Common myeloid progenitor, CD34-positive (primary cell): ENCODE data around the gene ACAP1.

Experiments used
- CTCF ChIA-PET: fragments of 350-600 bp; sonication (Branson Sonifier 250); formaldehyde crosslinking; loops from one replicate; lab custom pipeline; 2021; ENCODE audit warnings: antibody characterized with exemption; lab: Charles Lee
- POLR2A ChIA-PET: fragments of 350-600 bp; sonication (Branson Sonifier 250); formaldehyde crosslinking; loops from one replicate; lab custom pipeline; 2021; ENCODE audit warnings: antibody characterized with exemption; lab: Charles Lee
- DNase-seq, 3 donors: peaks; one replicate each; pipeline versions ENCODE4 v3.0.0 to v3.0.0-alpha.2; 2013
- H3K27ac ChIP-seq, 2 experiments: 1 replicate in 1 of 2; 2 replicates in 1 of 2; pipeline ENCODE4 v1.7.0; 2013; ENCODE audit warnings: inconsistent platforms in 2 of 2, low read length in 2 of 2, mild to moderate bottlenecking in 2 of 2, low read depth in 1 of 2, moderate library complexity in 1 of 2; ENCODE audit not compliant: severe bottlenecking in 2 of 2, insufficient read depth in 1 of 2, poor library complexity in 1 of 2
- H3K27me3 ChIP-seq, 5 experiments: replicated peaks in 2 of 5; 1 replicate in 3 of 5; 2 replicates in 2 of 5; pipeline versions ENCODE4 v1.6.1 to v1.7.0; 2013; ENCODE audit warnings: low read length in 4 of 5, mild to moderate bottlenecking in 2 of 5, moderate library complexity in 2 of 5, inconsistent platforms in 1 of 5; ENCODE audit not compliant: insufficient read depth in 5 of 5, control insufficient read depth in 4 of 5
- H3K36me3 ChIP-seq, 4 experiments: 1 replicate in 2 of 4; 2 replicates in 2 of 4; pipeline versions ENCODE4 v1.6.1 to v1.7.0; 2013; ENCODE audit warnings: low read length in 3 of 4, control low read depth in 1 of 4, mild to moderate bottlenecking in 1 of 4; ENCODE audit not compliant: control insufficient read depth in 4 of 4, insufficient read depth in 4 of 4
- H3K4me1 ChIP-seq, 4 experiments: 1 replicate in 3 of 4; 2 replicates in 1 of 4; pipeline versions ENCODE4 v1.6.1 to v1.7.1; 2013; ENCODE audit warnings: low read length in 3 of 4, mild to moderate bottlenecking in 3 of 4, control low read depth in 1 of 4, inconsistent platforms in 1 of 4, moderate library complexity in 1 of 4; ENCODE audit not compliant: control insufficient read depth in 4 of 4, insufficient read depth in 4 of 4; ENCODE audit errors: control extremely low read depth in 1 of 4
- H3K4me3 ChIP-seq, 7 experiments: 1 replicate in 4 of 7; 2 replicates in 3 of 7; pipeline versions ENCODE4 v1.5.1 to v1.7.0; 2013; ENCODE audit warnings: mild to moderate bottlenecking in 7 of 7, low read length in 6 of 7, moderate library complexity in 6 of 7, inconsistent platforms in 2 of 7, low read depth in 2 of 7, control low read depth in 1 of 7; ENCODE audit not compliant: insufficient read depth in 4 of 7, control insufficient read depth in 1 of 7; ENCODE audit errors: extremely low read depth in 1 of 7
- H3K9me3 ChIP-seq, 5 experiments: 1 replicate in 4 of 5; 2 replicates in 1 of 5; pipeline versions ENCODE4 v1.6.1 to v1.7.1; 2013; ENCODE audit warnings: low read length in 4 of 5, mild to moderate bottlenecking in 2 of 5, inconsistent platforms in 1 of 5, low read depth in 1 of 5, moderate library complexity in 1 of 5; ENCODE audit not compliant: control insufficient read depth in 4 of 5, insufficient read depth in 2 of 5; ENCODE audit errors: control extremely low read depth in 1 of 5
- WGBS: methylation state at CpG from one replicate; pipeline ENCODE4 v1.1.5; 2013; ENCODE audit not compliant: insufficient coverage; 5-methylcytosine and 5-hydroxymethylcytosine counted together

ACAP1 gene

GRCh38 chr17:7315570-7316235, 20.6 kb upstream of the ACAP1 start:
- H3K27me3 ChIP-seq, result no peaks in the 10 kb centered on the region
- H3K4me3 ChIP-seq, result peak overlapping the region; percentile 53 to 92 (median 74)
- POLR2A ChIA-PET, result interaction anchor here (0.6 kb wide), 1 partner anchor 154 kb away, joined by 3 read pairs; no protein-coding TSS in a partner anchor
- peaks cover 7 to 34% (median 20%) of the 10 kb centered on the region in 4 experiments for H3K4me1 ChIP-seq
- no peak for DNase-seq
- H3K36me3 ChIP-seq, result peaks cover 18 to 65% (median 55%) of the 10 kb centered on the region in 4 experiments
- CTCF ChIA-PET, result interaction anchor here (0.6 to 3.1 kb wide), 7 partner anchors 9 to 94 kb away, joined by 3 to 16 read pairs (median 4); partner anchors contain the start of gene TMEM95
- no peaks in the 10 kb centered on the region for H3K9me3 ChIP-seq
- WGBS, result 56% methylated on average over 24 of the region's 30 CpGs
- peak overlapping the region; percentile 62 to 79 for H3K27ac ChIP-seq

GRCh38 chr17:7317161-7317803, 19.0 kb upstream of the ACAP1 start:
- DNase-seq, result no peak
- Histone ChIP-seq H3K4me1 (peaks cover 7 to 28% (median 19%) of the 10 kb centered on the region in 4 experiments), H3K4me3 (no peak overlapping the region), H3K27me3 (no peaks in the 10 kb centered on the region), H3K27ac (no peak overlapping the region), H3K9me3 (no peaks in the 10 kb centered on the region), H3K36me3 (peaks cover 13 to 68% (median 55%) of the 10 kb centered on the region in 4 experiments)
- ChIA-PET POLR2A (no interaction called here), CTCF (interaction anchor here (0.9 to 3.1 kb wide), 4 partner anchors 9 to 32 kb away, joined by 3 to 16 read pairs (median 4); no protein-coding TSS in a partner anchor)
- 92% methylated on average over 10 of the region's 16 CpGs for WGBS

GRCh38 chr17:7318121-7318860, 18.0 kb upstream of the ACAP1 start:
- over 99% methylated on average over 9 of the region's 13 CpGs for WGBS
- no peak overlapping the region for H3K4me3 ChIP-seq
- H3K36me3 ChIP-seq, result peaks cover 21 to 68% (median 59%) of the 10 kb centered on the region in 4 experiments
- H3K27me3 ChIP-seq, result no peaks in the 10 kb centered on the region
- no peaks in the 10 kb centered on the region for H3K9me3 ChIP-seq
- POLR2A ChIA-PET, result no interaction called here
- CTCF ChIA-PET, result interaction anchor here (0.9 to 3.1 kb wide), 5 partner anchors 8 to 31 kb away, joined by 3 to 16 read pairs (median 4); no protein-coding TSS in a partner anchor
- H3K27ac ChIP-seq, result no peak overlapping the region
- peaks cover 7 to 24% (median 19%) of the 10 kb centered on the region in 4 experiments for H3K4me1 ChIP-seq
- DNase-seq, result no peak

- Histone ChIP-seq H3K27me3 (no peaks in the 10 kb centered on the region), H3K36me3 (peaks cover 19 to 86% (median 75%) of the 10 kb centered on the region in 4 experiments), H3K9me3 (no peaks in the 10 kb centered on the region), H3K4me3 (no peak overlapping the region), H3K4me1 (no peaks in the 10 kb centered on the region), H3K27ac (no peak overlapping the region)
- POLR2A ChIA-PET, result no interaction called here
- CTCF ChIA-PET, result interaction anchor here (0.9 to 12.8 kb wide), 4 partner anchors 8 to 276 kb away, joined by 3 to 314 read pairs (median 4); partner anchors contain the start of gene ACAP1
- 99% methylated on average over 14 of the region's 15 CpGs for WGBS
- DNase-seq, result no peak
Measured at GRCh38 chr17:7321466-7321865, 14.9 kb upstream of the ACAP1 start.

- no peak overlapping the region for H3K4me3 ChIP-seq
- CTCF ChIA-PET, result interaction anchor here (0.5 to 12.8 kb wide), 7 partner anchors 9 to 277 kb away, joined by 3 to 314 read pairs (median 3); partner anchors contain the start of gene ACAP1
Measured at GRCh38 chr17:7322520-7323194, 13.7 kb upstream of the ACAP1 start.

GRCh38 chr17:7323731-7324437, 12.4 kb upstream of the ACAP1 start:
- 58% methylated on average over 26 of the region's 39 CpGs for WGBS
- POLR2A ChIA-PET, result interaction anchor here (1.0 kb wide), 1 partner anchor 20 kb away, joined by 4 read pairs; no protein-coding TSS in a partner anchor
- peak; percentile 31 to 54 (median 46) for DNase-seq
- Histone ChIP-seq H3K27me3 (no peaks in the 10 kb centered on the region), H3K4me3 (no peak overlapping the region), H3K27ac (no peak overlapping the region), H3K4me1 (peaks cover 3 to 14% (median 10%) of the 10 kb centered on the region in 4 experiments), H3K36me3 (peaks cover 14 to 75% (median 60%) of the 10 kb centered on the region in 4 experiments), H3K9me3 (no peaks in the 10 kb centered on the region)
- CTCF ChIA-PET, result interaction anchor here (0.8 to 12.8 kb wide), 10 partner anchors 8 to 262 kb away, joined by 3 to 314 read pairs (median 3); partner anchors contain the start of genes ACAP1, GPS2 and TMEM95

More at GRCh38 chr17:7322520-7323194, 13.7 kb upstream of the ACAP1 start:
- DNase-seq, result no peak
- peaks cover 19 to 87% (median 71%) of the 10 kb centered on the region in 4 experiments for H3K36me3 ChIP-seq
- POLR2A ChIA-PET, result interaction anchor here (0.6 kb wide), 1 partner anchor 695 kb away, joined by 3 read pairs; no protein-coding TSS in a partner anchor
- no peaks in the 10 kb centered on the region for H3K9me3 ChIP-seq
- 98% methylated on average over 17 of the region's 22 CpGs for WGBS
- no peaks in the 10 kb centered on the region for H3K27me3 ChIP-seq
- H3K27ac ChIP-seq, result no peak overlapping the region
- H3K4me1 ChIP-seq, result peaks cover 0 to 3% (median 1%) of the 10 kb centered on the region in 4 experiments
